Neuron (in vitro differentiated cells): ENCODE measurements around the gene TRIM42.

ENCODE experiments used
- H2AFZ ChIP-seq: one replicate; pipeline ENCODE4 v1.6.1; 2013; ENCODE audit warnings: low read depth, mild to moderate bottlenecking, inconsistent platforms, low read length, moderate library complexity
- H3K27me3 ChIP-seq: one replicate; pipeline ENCODE4 v1.6.1; 2013; ENCODE audit warnings: low read length; ENCODE audit not compliant: insufficient read depth
- H3K36me3 ChIP-seq: one replicate; pipeline ENCODE4 v1.6.1; 2013; ENCODE audit warnings: low read length; ENCODE audit not compliant: insufficient read depth
- H3K4me1 ChIP-seq: one replicate; pipeline ENCODE4 v1.6.1; 2013; ENCODE audit warnings: low read length; ENCODE audit not compliant: insufficient read depth
- H3K4me3 ChIP-seq: 2 replicates; pipeline ENCODE4 v1.5.1; 2013; ENCODE audit warnings: mild to moderate bottlenecking, low read length, moderate library complexity
- H3K9me3 ChIP-seq: one replicate; pipeline ENCODE4 v1.6.1; 2013; ENCODE audit warnings: low read length

TRIM42 gene

DNA sequence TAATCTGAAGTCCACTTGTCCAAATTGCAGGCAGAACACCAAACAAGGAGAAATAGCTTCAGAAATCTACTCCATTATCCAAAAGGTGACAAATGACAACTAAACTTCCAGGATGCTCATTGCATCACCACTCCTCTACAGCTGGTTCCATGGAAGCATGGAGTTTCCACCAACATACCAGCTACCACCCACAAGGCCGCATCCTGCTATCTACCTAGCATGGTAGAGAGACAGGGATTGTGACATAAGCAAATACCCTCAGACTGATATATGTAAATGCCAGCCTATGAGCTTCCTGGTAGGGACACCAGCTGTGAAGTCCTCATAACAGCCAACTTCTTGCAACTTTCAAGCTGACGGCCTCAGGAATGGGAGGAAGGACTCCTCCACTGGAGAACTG lies at the start of gene TRIM42:
Gene TRIM42, plus strand, starts transcription at position 301 of the 400 bp plus-strand sequence. CDS start 166 bp downstream, outside the sequence.
- Histone ChIP-seq H3K4me3 (no peak within 1 kb of the TSS), H3K9me3 (no peaks in the 10 kb centered on the region), H3K4me1 (peaks cover 4% of the 10 kb centered on the region), H3K27me3 (no peaks in the 10 kb centered on the region), H2AFZ (no peak within 1 kb of the TSS), H3K36me3 (no peaks in the 10 kb centered on the region)

- no peaks in the 10 kb centered on the region for H3K9me3 ChIP-seq
- H3K36me3 ChIP-seq = no peaks in the 10 kb centered on the region
- no peak overlapping the region for H3K4me3 ChIP-seq
- H3K4me1 ChIP-seq = no peaks in the 10 kb centered on the region
- H3K27me3 ChIP-seq = no peaks in the 10 kb centered on the region
- no peak overlapping the region for H2AFZ ChIP-seq
These were observed 49.3 kb upstream of the TRIM42 start for GRCh38 chr3:140628606-140629005.

GRCh38 chr3:140629357-140630137 lies 48.3 kb upstream of the TRIM42 start:
- Histone ChIP-seq H2AFZ (no peak overlapping the region), H3K27me3 (no peaks in the 10 kb centered on the region), H3K4me1 (no peaks in the 10 kb centered on the region), H3K4me3 (no peak overlapping the region), H3K9me3 (no peaks in the 10 kb centered on the region), H3K36me3 (no peaks in the 10 kb centered on the region)

- Histone ChIP-seq H3K9me3 (no peaks in the 10 kb centered on the region), H3K4me1 (no peaks in the 10 kb centered on the region), H3K4me3 (no peak overlapping the region), H2AFZ (no peak overlapping the region), H3K36me3 (no peaks in the 10 kb centered on the region), H3K27me3 (no peaks in the 10 kb centered on the region)
These were observed 47.5 kb upstream of the TRIM42 start for GRCh38 chr3:140630366-140630765.

- Histone ChIP-seq H3K4me3 (no peak overlapping the region), H3K36me3 (no peaks in the 10 kb centered on the region), H3K27me3 (no peaks in the 10 kb centered on the region), H2AFZ (no peak overlapping the region), H3K4me1 (no peaks in the 10 kb centered on the region), H3K9me3 (no peaks in the 10 kb centered on the region)
These were observed 47.0 kb upstream of the TRIM42 start for GRCh38 chr3:140630866-140631265.

GRCh38 chr3:140635276-140635675 lies 42.6 kb upstream of the TRIM42 start:
- no peaks in the 10 kb centered on the region for H3K4me1 ChIP-seq
- H3K27me3 ChIP-seq = no peaks in the 10 kb centered on the region
- H3K36me3 ChIP-seq = no peaks in the 10 kb centered on the region
- no peaks in the 10 kb centered on the region for H3K9me3 ChIP-seq
- H2AFZ ChIP-seq = no peak overlapping the region
- H3K4me3 ChIP-seq = no peak overlapping the region

GRCh38 chr3:140636406-140637138 lies 41.3 kb upstream of the TRIM42 start:
- Histone ChIP-seq H3K27me3 (no peaks in the 10 kb centered on the region), H3K9me3 (no peaks in the 10 kb centered on the region), H2AFZ (no peak overlapping the region), H3K36me3 (no peaks in the 10 kb centered on the region), H3K4me1 (no peaks in the 10 kb centered on the region), H3K4me3 (no peak overlapping the region)

DNA sequence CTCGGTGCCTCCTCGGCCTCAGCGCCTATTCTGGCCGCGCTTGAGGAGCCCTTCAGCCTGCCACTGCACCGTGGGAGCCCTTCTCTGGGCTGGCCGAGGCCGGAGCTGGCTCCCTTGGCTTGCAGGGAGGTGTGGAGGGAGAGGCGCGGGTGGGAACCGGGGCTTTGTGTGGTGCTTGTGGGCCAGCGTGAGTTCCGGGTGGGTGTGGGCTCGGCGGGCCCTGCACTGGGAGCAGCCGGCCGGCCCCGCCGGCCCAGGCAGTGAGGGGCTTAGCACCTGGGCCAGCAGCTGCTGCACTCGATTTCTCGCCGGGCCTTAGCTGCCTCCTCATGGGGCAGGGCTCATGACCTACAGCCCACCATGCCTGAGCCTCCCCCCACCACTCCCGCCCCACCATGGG lies 26.6 kb upstream of the TRIM42 start:
- H3K9me3 ChIP-seq = no peaks in the 10 kb centered on the region
- H3K4me1 ChIP-seq = no peaks in the 10 kb centered on the region
- H3K27me3 ChIP-seq = no peaks in the 10 kb centered on the region
- H3K4me3 ChIP-seq = no peak overlapping the region
- no peaks in the 10 kb centered on the region for H3K36me3 ChIP-seq
- H2AFZ ChIP-seq = no peak overlapping the region

DNA sequence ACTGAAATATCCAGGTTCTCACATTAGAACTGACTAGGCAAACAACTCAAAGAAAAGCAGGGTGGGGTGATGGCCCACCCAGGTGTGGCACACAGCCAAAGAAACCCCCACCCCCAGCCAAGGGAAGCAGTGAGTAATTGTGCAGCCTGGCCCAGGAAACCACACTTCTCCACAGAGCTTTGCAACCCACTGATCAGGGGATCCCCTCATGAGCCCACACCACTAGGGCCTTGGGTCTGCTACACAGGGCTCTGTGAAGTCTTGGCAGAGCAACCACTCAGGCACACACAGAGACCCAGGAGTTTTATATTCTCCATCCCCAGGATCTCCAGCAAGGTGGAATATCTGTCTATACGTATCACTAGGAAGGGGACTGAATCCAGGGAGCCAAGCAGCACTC lies 22.2 kb upstream of the TRIM42 start:
- H3K4me1 ChIP-seq = no peaks in the 10 kb centered on the region
- H3K4me3 ChIP-seq = no peak overlapping the region
- H3K9me3 ChIP-seq = no peaks in the 10 kb centered on the region
- no peaks in the 10 kb centered on the region for H3K27me3 ChIP-seq
- H2AFZ ChIP-seq = no peak overlapping the region
- no peaks in the 10 kb centered on the region for H3K36me3 ChIP-seq

GRCh38 chr3:140664111-140664510 lies 13.8 kb upstream of the TRIM42 start:
- H3K4me1 ChIP-seq = no peaks in the 10 kb centered on the region
- H3K4me3 ChIP-seq = no peak overlapping the region
- H3K9me3 ChIP-seq = no peaks in the 10 kb centered on the region
- no peaks in the 10 kb centered on the region for H3K27me3 ChIP-seq
- H2AFZ ChIP-seq = no peak overlapping the region
- no peaks in the 10 kb centered on the region for H3K36me3 ChIP-seq

GRCh38 chr3:140682586-140682985 lies 4.7 kb downstream of the TRIM42 start:
- no peaks in the 10 kb centered on the region for H3K4me1 ChIP-seq
- H3K36me3 ChIP-seq = no peaks in the 10 kb centered on the region
- no peak overlapping the region for H2AFZ ChIP-seq
- no peak overlapping the region for H3K4me3 ChIP-seq
- H3K27me3 ChIP-seq = no peaks in the 10 kb centered on the region
- no peaks in the 10 kb centered on the region for H3K9me3 ChIP-seq

- H3K4me3 ChIP-seq = no peak overlapping the region
- no peak overlapping the region for H2AFZ ChIP-seq
- H3K4me1 ChIP-seq = no peaks in the 10 kb centered on the region
- H3K36me3 ChIP-seq = no peaks in the 10 kb centered on the region
- no peaks in the 10 kb centered on the region for H3K9me3 ChIP-seq
- no peaks in the 10 kb centered on the region for H3K27me3 ChIP-seq
These were observed 8.3 kb downstream of the TRIM42 start for GRCh38 chr3:140686128-140686527.

- H3K27me3 ChIP-seq = no peaks in the 10 kb centered on the region
- no peak overlapping the region for H3K4me3 ChIP-seq
- H3K9me3 ChIP-seq = no peaks in the 10 kb centered on the region
- H3K36me3 ChIP-seq = no peaks in the 10 kb centered on the region
- no peak overlapping the region for H2AFZ ChIP-seq
- H3K4me1 ChIP-seq = no peaks in the 10 kb centered on the region
These were observed 9.1 kb downstream of the TRIM42 start for GRCh38 chr3:140686948-140687347.
